ENCODE results near the gene RASGRF2. TPM values are rescaled to one million over a fixed set of nuclear protein-coding genes. Genes with fewer than 3 reads are reported as not detected.
A peak's percentile ranks its signal among the peaks of the same experiment; 100 is the strongest.

The RASGRF2 gene
- polyA plus RNA-seq, 4 donors, result 0.54 to 3.0 (median 1.5) TPM

DNA sequence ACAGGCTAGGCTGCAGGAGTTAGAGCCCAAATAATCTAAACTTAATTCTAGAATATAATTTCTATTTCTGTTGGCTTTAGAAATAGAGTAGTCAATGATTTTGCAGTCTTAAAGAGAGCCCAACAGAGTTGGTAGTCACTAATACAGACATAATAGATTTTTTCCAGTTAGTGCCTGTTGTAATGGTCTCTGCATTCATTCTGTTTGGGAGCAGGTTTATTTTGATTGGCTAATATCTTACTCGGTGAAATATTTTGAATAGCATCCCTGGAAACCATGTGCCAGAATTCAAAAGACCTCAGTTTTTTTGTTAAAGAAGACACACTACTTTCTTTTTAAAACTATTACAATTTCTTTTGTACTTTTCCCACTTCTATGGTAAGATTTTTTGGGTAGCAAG is 107.2 kb downstream of the RASGRF2 start:
- DNase-seq (no peak), FAIRE-seq (no peak)
- Histone ChIP-seq H3K9me3 (ENCODE audit: control insufficient read depth in 2 of 2, insufficient read depth in 1 of 2, low read depth in 1 of 2, low read length in 1 of 2) (peaks cover 0 to 7% of the 10 kb centered on the region in 2 donors), H3K4me3 (ENCODE audit: low read depth in 1 of 3, low read length in 3 of 3) (no peak overlapping the region), H3K27me3 (ENCODE audit: control insufficient read depth in 3 of 3, insufficient read depth in 3 of 3, low read length in 3 of 3) (no peaks in the 10 kb centered on the region), H3K4me1 (ENCODE audit: control insufficient read depth in 3 of 3, insufficient read depth in 2 of 3, low read depth in 1 of 3, low read length in 2 of 3) (no peaks in the 10 kb centered on the region), H3K36me3 (ENCODE audit: control insufficient read depth in 3 of 3, insufficient read depth in 2 of 3, low read depth in 1 of 3, low read length in 3 of 3) (no peaks in the 10 kb centered on the region), H3K27ac (ENCODE audit: low read depth in 1 of 3, low read length in 2 of 3) (no peak overlapping the region)
- 71 to 95% (median 83%) methylated on average over 1 of the region's 1 CpG for WGBS, 3 donors

- Histone ChIP-seq H3K9me3 (ENCODE audit: control insufficient read depth in 2 of 2, insufficient read depth in 1 of 2, low read depth in 1 of 2, low read length in 1 of 2) (peaks cover 0 to 7% of the 10 kb centered on the region in 2 donors), H3K36me3 (ENCODE audit: control insufficient read depth in 3 of 3, insufficient read depth in 2 of 3, low read depth in 1 of 3, low read length in 3 of 3) (no peaks in the 10 kb centered on the region), H3K4me3 (ENCODE audit: low read depth in 1 of 3, low read length in 3 of 3) (no peak overlapping the region), H3K4me1 (ENCODE audit: control insufficient read depth in 3 of 3, insufficient read depth in 2 of 3, low read depth in 1 of 3, low read length in 2 of 3) (no peaks in the 10 kb centered on the region), H3K27ac (ENCODE audit: low read depth in 1 of 3, low read length in 2 of 3) (no peak overlapping the region), H3K27me3 (ENCODE audit: control insufficient read depth in 3 of 3, insufficient read depth in 3 of 3, low read length in 3 of 3) (no peaks in the 10 kb centered on the region)
- DNase-seq, result no peak
- FAIRE-seq, result no peak
- 76 to 92% (median 89%) methylated on average over 6 of the region's 6 CpGs for WGBS, 3 donors
Measured at GRCh38 chr5:81068063-81068462, 107.9 kb downstream of the RASGRF2 start.

- no peak for DNase-seq
- FAIRE-seq, result no peak
- WGBS, 3 donors, result 90 to 98% (median 96%) methylated on average over 2 of the region's 2 CpGs
- H3K36me3 ChIP-seq (ENCODE audit: control insufficient read depth in 3 of 3, insufficient read depth in 2 of 3, low read depth in 1 of 3, low read length in 3 of 3), result peaks cover 0 to 2% (median 0%) of the 10 kb centered on the region in 3 donors
- H3K9me3 ChIP-seq (ENCODE audit: control insufficient read depth in 2 of 2, insufficient read depth in 1 of 2, low read depth in 1 of 2, low read length in 1 of 2), result peaks cover 0 to 7% of the 10 kb centered on the region in 2 donors
- H3K4me3 ChIP-seq (ENCODE audit: low read depth in 1 of 3, low read length in 3 of 3), result no peak overlapping the region
- peak overlapping the region in 1 of 3 donors; percentile 32 for H3K27ac ChIP-seq (ENCODE audit: low read depth in 1 of 3, low read length in 2 of 3)
- no peaks in the 10 kb centered on the region for H3K27me3 ChIP-seq (ENCODE audit: control insufficient read depth in 3 of 3, insufficient read depth in 3 of 3, low read length in 3 of 3)
- no peaks in the 10 kb centered on the region for H3K4me1 ChIP-seq (ENCODE audit: control insufficient read depth in 3 of 3, insufficient read depth in 2 of 3, low read depth in 1 of 3, low read length in 2 of 3)
Measured at GRCh38 chr5:81068635-81069034, 108.5 kb downstream of the RASGRF2 start.

GRCh38 chr5:81069990-81070389 is 109.8 kb downstream of the RASGRF2 start:
- WGBS, 3 donors, result 90 to 97% (median 95%) methylated on average over 4 of the region's 4 CpGs
- Histone ChIP-seq H3K27me3 (ENCODE audit: control insufficient read depth in 3 of 3, insufficient read depth in 3 of 3, low read length in 3 of 3) (no peaks in the 10 kb centered on the region), H3K4me3 (ENCODE audit: low read depth in 1 of 3, low read length in 3 of 3) (no peak overlapping the region), H3K27ac (ENCODE audit: low read depth in 1 of 3, low read length in 2 of 3) (no peak overlapping the region), H3K36me3 (ENCODE audit: control insufficient read depth in 3 of 3, insufficient read depth in 2 of 3, low read depth in 1 of 3, low read length in 3 of 3) (peaks cover 0 to 2% (median 0%) of the 10 kb centered on the region in 3 donors), H3K9me3 (ENCODE audit: control insufficient read depth in 2 of 2, insufficient read depth in 1 of 2, low read depth in 1 of 2, low read length in 1 of 2) (no peaks in the 10 kb centered on the region), H3K4me1 (ENCODE audit: control insufficient read depth in 3 of 3, insufficient read depth in 2 of 3, low read depth in 1 of 3, low read length in 2 of 3) (no peaks in the 10 kb centered on the region)
- FAIRE-seq (no peak), DNase-seq (no peak)

DNA sequence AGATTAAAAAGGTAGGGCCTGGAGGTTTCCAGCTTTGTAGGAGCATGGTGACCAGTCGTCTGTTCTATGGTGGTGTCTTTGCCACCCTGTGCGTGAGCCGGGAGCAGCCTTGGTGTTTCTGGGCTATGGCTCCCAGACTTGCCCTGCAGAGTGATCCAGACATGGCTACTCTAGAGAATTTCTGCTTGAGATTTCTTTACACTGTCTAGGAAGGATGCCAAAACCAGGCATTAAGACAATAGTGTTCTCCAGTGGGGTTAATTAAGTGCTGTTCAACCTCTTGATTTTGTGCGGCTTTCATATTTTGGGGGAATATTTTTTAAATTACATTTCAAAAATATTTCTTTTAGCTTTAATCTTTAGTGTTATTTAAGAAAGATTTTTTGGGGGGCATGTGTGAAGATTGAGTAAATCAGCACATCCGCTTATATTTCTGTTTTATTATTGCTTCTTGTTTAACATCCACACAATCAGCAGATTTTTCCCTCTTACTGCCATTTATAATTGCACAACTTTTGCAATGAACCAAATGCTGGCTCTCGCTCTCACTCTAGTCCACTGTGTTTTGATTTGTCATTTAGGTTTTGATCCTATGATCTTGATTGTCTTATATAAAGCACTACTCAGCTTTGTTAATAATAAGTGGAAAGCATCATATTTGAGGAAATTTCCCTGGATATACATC is 110.5 kb downstream of the RASGRF2 start:
- Histone ChIP-seq H3K9me3 (ENCODE audit: control insufficient read depth in 2 of 2, insufficient read depth in 1 of 2, low read depth in 1 of 2, low read length in 1 of 2) (no peaks in the 10 kb centered on the region), H3K4me3 (ENCODE audit: low read depth in 1 of 3, low read length in 3 of 3) (no peak overlapping the region), H3K4me1 (ENCODE audit: control insufficient read depth in 3 of 3, insufficient read depth in 2 of 3, low read depth in 1 of 3, low read length in 2 of 3) (no peaks in the 10 kb centered on the region), H3K27ac (ENCODE audit: low read depth in 1 of 3, low read length in 2 of 3) (no peak overlapping the region), H3K36me3 (ENCODE audit: control insufficient read depth in 3 of 3, insufficient read depth in 2 of 3, low read depth in 1 of 3, low read length in 3 of 3) (peaks cover 0 to 2% (median 0%) of the 10 kb centered on the region in 3 donors), H3K27me3 (ENCODE audit: control insufficient read depth in 3 of 3, insufficient read depth in 3 of 3, low read length in 3 of 3) (no peaks in the 10 kb centered on the region)
- DNase-seq (no peak), FAIRE-seq (no peak)
- 90 to 99% (median 94%) methylated on average over 6 of the region's 6 CpGs for WGBS, 3 donors

- Histone ChIP-seq H3K4me1 (ENCODE audit: control insufficient read depth in 3 of 3, insufficient read depth in 2 of 3, low read depth in 1 of 3, low read length in 2 of 3) (no peaks in the 10 kb centered on the region), H3K4me3 (ENCODE audit: low read depth in 1 of 3, low read length in 3 of 3) (no peak overlapping the region), H3K27me3 (ENCODE audit: control insufficient read depth in 3 of 3, insufficient read depth in 3 of 3, low read length in 3 of 3) (no peaks in the 10 kb centered on the region), H3K27ac (ENCODE audit: low read depth in 1 of 3, low read length in 2 of 3) (no peak overlapping the region), H3K36me3 (ENCODE audit: control insufficient read depth in 3 of 3, insufficient read depth in 2 of 3, low read depth in 1 of 3, low read length in 3 of 3) (peaks cover 0 to 2% (median 0%) of the 10 kb centered on the region in 3 donors), H3K9me3 (ENCODE audit: control insufficient read depth in 2 of 2, insufficient read depth in 1 of 2, low read depth in 1 of 2, low read length in 1 of 2) (peaks cover 3 to 5% of the 10 kb centered on the region in 2 donors)
- FAIRE-seq, result no peak
- DNase-seq, result no peak
- 89 to 97% (median 94%) methylated on average over 5 of the region's 5 CpGs for WGBS, 3 donors
Measured at GRCh38 chr5:81075041-81075440, 114.9 kb downstream of the RASGRF2 start.

DNA sequence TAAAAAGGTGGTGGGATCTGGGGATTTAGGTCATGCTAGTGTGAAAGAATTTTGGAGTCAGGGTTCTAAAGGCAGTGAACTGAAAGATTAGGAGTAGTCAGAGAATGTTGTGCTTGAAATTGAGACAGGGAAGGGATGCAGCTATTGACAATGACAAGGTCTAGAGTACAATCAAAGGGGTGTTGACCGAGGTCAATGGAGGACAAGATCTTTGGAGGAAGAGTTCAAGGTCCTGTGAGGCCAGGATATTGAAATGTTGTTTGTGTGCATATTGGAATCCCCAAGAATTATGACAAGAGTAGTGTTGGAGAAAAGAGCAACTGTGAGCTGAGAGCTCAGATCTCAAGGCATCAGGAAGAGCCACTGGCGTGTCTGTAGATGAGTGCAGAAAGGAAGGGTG is 116.9 kb downstream of the RASGRF2 start:
- WGBS, 3 donors, result 79 to 93% (median 81%) methylated on average over 2 of the region's 2 CpGs
- Histone ChIP-seq H3K4me1 (ENCODE audit: control insufficient read depth in 3 of 3, insufficient read depth in 2 of 3, low read depth in 1 of 3, low read length in 2 of 3) (no peaks in the 10 kb centered on the region), H3K27me3 (ENCODE audit: control insufficient read depth in 3 of 3, insufficient read depth in 3 of 3, low read length in 3 of 3) (no peaks in the 10 kb centered on the region), H3K36me3 (ENCODE audit: control insufficient read depth in 3 of 3, insufficient read depth in 2 of 3, low read depth in 1 of 3, low read length in 3 of 3) (peaks cover 0 to 2% (median 0%) of the 10 kb centered on the region in 3 donors), H3K9me3 (ENCODE audit: control insufficient read depth in 2 of 2, insufficient read depth in 1 of 2, low read depth in 1 of 2, low read length in 1 of 2) (peaks cover 3 to 5% of the 10 kb centered on the region in 2 donors), H3K27ac (ENCODE audit: low read depth in 1 of 3, low read length in 2 of 3) (no peak overlapping the region), H3K4me3 (ENCODE audit: low read depth in 1 of 3, low read length in 3 of 3) (no peak overlapping the region)
- DNase-seq, result no peak
- no peak for FAIRE-seq

- no peaks in the 10 kb centered on the region for H3K27me3 ChIP-seq (ENCODE audit: control insufficient read depth in 3 of 3, insufficient read depth in 3 of 3, low read length in 3 of 3)
- FAIRE-seq (no peak), DNase-seq (no peak)
- H3K36me3 ChIP-seq (ENCODE audit: control insufficient read depth in 3 of 3, insufficient read depth in 2 of 3, low read depth in 1 of 3, low read length in 3 of 3), result no peaks in the 10 kb centered on the region
- H3K9me3 ChIP-seq (ENCODE audit: control insufficient read depth in 2 of 2, insufficient read depth in 1 of 2, low read depth in 1 of 2, low read length in 1 of 2), result peaks cover 3 to 5% of the 10 kb centered on the region in 2 donors
- no peaks in the 10 kb centered on the region for H3K4me1 ChIP-seq (ENCODE audit: control insufficient read depth in 3 of 3, insufficient read depth in 2 of 3, low read depth in 1 of 3, low read length in 2 of 3)
- no peak overlapping the region for H3K4me3 ChIP-seq (ENCODE audit: low read depth in 1 of 3, low read length in 3 of 3)
- no peak overlapping the region for H3K27ac ChIP-seq (ENCODE audit: low read depth in 1 of 3, low read length in 2 of 3)
- 88 to 97% (median 91%) methylated on average over 2 of the region's 2 CpGs for WGBS, 3 donors
Measured at GRCh38 chr5:81078930-81079329, 118.8 kb downstream of the RASGRF2 start.

Data from small intestine (tissue), 7 donors.